ENCODE measurements around the gene LRFN4. TPM values are rescaled to one million over a fixed set of nuclear protein-coding genes. Genes with fewer than 3 reads are reported as not detected.

Gene LRFN4
- total and polyA plus RNA-seq, 2 of the 13 experiments (the other 11 are each of a cell fraction or from before 2014, with no cell fraction given): 1.3 to 6.8 TPM

DNA sequence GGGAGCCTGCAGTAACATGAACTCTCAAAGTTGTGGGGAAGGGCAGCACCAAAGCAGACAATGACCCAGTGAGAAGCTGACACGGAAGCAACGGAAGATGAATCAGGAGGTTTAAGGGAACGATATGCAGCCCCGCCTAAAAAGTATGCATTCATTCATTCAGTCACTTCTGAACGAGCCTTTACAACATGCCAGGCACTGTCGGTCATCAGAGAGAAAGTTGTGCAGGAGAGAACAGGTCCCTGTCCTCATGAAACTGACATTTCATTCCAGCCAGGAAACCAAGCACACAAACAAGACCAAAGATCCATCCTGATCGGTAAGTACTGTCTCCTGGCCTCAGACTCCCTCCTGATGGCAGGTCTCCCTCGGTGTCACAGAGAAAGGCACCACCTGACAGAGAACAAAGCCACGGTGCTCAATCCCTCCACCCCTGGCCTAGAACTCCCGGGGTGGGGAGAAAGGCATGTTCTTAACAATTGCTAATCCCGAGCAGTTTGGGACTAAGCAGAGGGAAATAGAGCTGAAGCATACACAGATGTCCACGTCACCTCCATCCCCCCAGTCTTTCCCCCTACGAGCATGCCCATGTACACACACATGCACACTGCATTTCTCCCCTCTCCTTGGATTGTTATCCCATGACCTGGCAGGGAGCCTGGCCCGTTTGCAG is 49.3 kb downstream of the LRFN4 start (continued):
- no peak for TF ChIP-seq USF2 (IDR thresholded peaks at IDR 0.05; ENCODE audit: low read depth, low read length)
- no peak for TF ChIP-seq USF2 (CRISPR knock-in tag; IDR thresholded peaks at IDR 0.05; ENCODE audit: borderline replicate concordance)
- TF ChIP-seq KDM6A (CRISPR knock-in tag; IDR thresholded peaks at IDR 0.05; ENCODE audit: low read depth): no peak; the same call in 1 of the 2 replicates
- TF ChIP-seq TBX3 (IDR thresholded peaks at IDR 0.05; ENCODE audit: borderline replicate concordance): no peak
- TF ChIP-seq CREBL2 (CRISPR knock-in tag; IDR thresholded peaks at IDR 0.05; ENCODE audit: borderline replicate concordance): no peak
- no peak for TF ChIP-seq MTF1 (CRISPR knock-in tag; IDR thresholded peaks at IDR 0.05)
- TF ChIP-seq ZSCAN31 (CRISPR knock-in tag; IDR thresholded peaks at IDR 0.05; ENCODE audit: low read depth): no peak
- TF ChIP-seq, protein P1, sequence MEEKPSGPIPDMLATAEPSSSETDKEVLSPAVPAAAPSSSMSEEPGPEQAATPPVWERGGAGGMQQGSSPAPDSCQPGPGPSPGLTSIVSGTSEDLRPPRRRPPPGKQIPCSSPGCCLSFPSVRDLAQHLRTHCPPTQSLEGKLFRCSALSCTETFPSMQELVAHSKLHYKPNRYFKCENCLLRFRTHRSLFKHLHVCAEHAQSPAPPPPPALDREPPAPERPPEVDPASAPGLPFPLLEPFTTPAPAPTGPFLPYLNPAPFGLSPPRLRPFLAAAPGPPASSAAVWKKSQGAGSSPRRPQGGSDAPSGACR (CRISPR knock-in tag; IDR thresholded peaks at IDR 0.05): 0 out of 2 replicates have a peak, but pooled peaks have one; percentile 53
- TF ChIP-seq PTBP1 (IDR thresholded peaks at IDR 0.05; ENCODE audit: low read depth, low read length, poor library complexity, severe bottlenecking): no peak
- no peak for TF ChIP-seq THAP9 (CRISPR knock-in tag; IDR thresholded peaks at IDR 0.05; ENCODE audit: borderline replicate concordance)
- no peak for TF ChIP-seq ZNF746 (CRISPR knock-in tag; IDR thresholded peaks at IDR 0.05)
- no peak for TF ChIP-seq MIXL1 (CRISPR knock-in tag; IDR thresholded peaks at IDR 0.05)
- no peak for TF ChIP-seq MNT (IDR thresholded peaks at IDR 0.05)
- no peak for TF ChIP-seq MATR3 (CRISPR knock-in tag; IDR thresholded peaks at IDR 0.05)
- no peak for TF ChIP-seq ZBTB7B (CRISPR knock-in tag; IDR thresholded peaks at IDR 0.05)
- no peak for TF ChIP-seq ZBTB42 (CRISPR knock-in tag; IDR thresholded peaks at IDR 0.05)
- TF ChIP-seq CHCHD3 (CRISPR knock-in tag; IDR thresholded peaks at IDR 0.05): no peak
- no peak for TF ChIP-seq ZNF484 (CRISPR knock-in tag; IDR thresholded peaks at IDR 0.05; ENCODE audit: borderline replicate concordance, low read depth)
- no peak for TF ChIP-seq PRPF4 (IDR thresholded peaks at IDR 0.05; ENCODE audit: low read depth, low read length, poor library complexity, severe bottlenecking)
- TF ChIP-seq JDP2 (CRISPR knock-in tag; IDR thresholded peaks at IDR 0.05; ENCODE audit: borderline replicate concordance): no peak
- peak; percentile 16; the same call in 1 of the 3 replicates for TF ChIP-seq MXI1 (IDR thresholded peaks at IDR 0.05; ENCODE audit: borderline replicate concordance, low read depth, low read length)
- no peak for TF ChIP-seq FLYWCH1 (CRISPR knock-in tag; IDR thresholded peaks at IDR 0.05)
- TF ChIP-seq SOX6 (IDR thresholded peaks at IDR 0.05): no peak
- TF ChIP-seq SOX6 (CRISPR knock-in tag; IDR thresholded peaks at IDR 0.05): peak; percentile 48; the same call in 1 of the 2 replicates
